ENCODE measurements around the gene PLEKHA6. TPM values are rescaled to one million over a fixed set of nuclear protein-coding genes. Genes with fewer than 3 reads are reported as not detected.

The PLEKHA6 gene
- total and polyA plus RNA-seq, 12 donors: 3.3 to 34.9 (median 18.1) TPM

GRCh38 chr1:204192046-204192445 is 167.7 kb downstream of the PLEKHA6 start:
- Histone ChIP-seq H3K27me3 (peaks cover 0 to 79% (median 40%) of the 10 kb centered on the region in 7 donors), H3K9me3 (no peaks in the 10 kb centered on the region), H3K27ac (no peak overlapping the region), H3K36me3 (no peaks in the 10 kb centered on the region), H3K4me3 (no peak overlapping the region), H3K4me1 (peaks cover 0 to 12% (median 0%) of the 10 kb centered on the region in 9 donors)
- no peak for ATAC-seq
- intact Hi-C loops (cut with DNase I): no loop called here
- no peak for TF ChIP-seq CTCF (IDR thresholded peaks at IDR 0.05)
- DNase-seq: no peak
- WGBS, 2 donors: 91 to 97% methylated on average over 2 of the region's 2 CpGs

- DNase-seq (no peak), ATAC-seq (no peak)
- no peaks in the 10 kb centered on the region for H3K9me3 ChIP-seq
- intact Hi-C loops (cut with DNase I): no loop called here
- TF ChIP-seq CTCF (IDR thresholded peaks at IDR 0.05): no peak
- peaks cover 0 to 12% (median 0%) of the 10 kb centered on the region in 9 donors for H3K4me1 ChIP-seq
- H3K36me3 ChIP-seq: no peaks in the 10 kb centered on the region
- WGBS, 2 donors: 77 to 85% methylated on average over 7 of the region's 7 CpGs
- H3K4me3 ChIP-seq: no peak overlapping the region
- H3K27ac ChIP-seq: no peak overlapping the region
- H3K27me3 ChIP-seq: peaks cover 0 to 79% (median 46%) of the 10 kb centered on the region in 7 donors
Measured at GRCh38 chr1:204191456-204191855, 168.3 kb downstream of the PLEKHA6 start.

GRCh38 chr1:204190212-204191211 is 169.2 kb downstream of the PLEKHA6 start:
- Histone ChIP-seq H3K27me3 (peaks cover 0 to 84% (median 56%) of the 10 kb centered on the region in 7 donors), H3K4me1 (peaks cover 0 to 12% (median 0%) of the 10 kb centered on the region in 9 donors), H3K27ac (no peak overlapping the region), H3K36me3 (no peaks in the 10 kb centered on the region), H3K9me3 (no peaks in the 10 kb centered on the region), H3K4me3 (peak overlapping the region in 7 of 10 donors; percentile 4 to 34 (median 23))
- ATAC-seq: peak in 6 of 8 donors; percentile 6 to 65 (median 36)
- WGBS, 2 donors: 19 to 21% methylated on average over 43 to 44 of the region's 44 CpGs
- no peak for TF ChIP-seq CTCF (IDR thresholded peaks at IDR 0.05)
- no peak for DNase-seq
- intact Hi-C loops (cut with DNase I): no loop called here

GRCh38 chr1:204188959-204189639 is 170.6 kb downstream of the PLEKHA6 start:
- intact Hi-C loops (cut with DNase I): loop anchor here in 1 of 10 donors (10.0 kb wide), 1 partner anchor 56 kb away; no protein-coding TSS in a partner anchor
- no peak overlapping the region for H3K27ac ChIP-seq
- no peak for DNase-seq
- no peaks in the 10 kb centered on the region for H3K9me3 ChIP-seq
- peaks cover 0 to 12% (median 0%) of the 10 kb centered on the region in 9 donors for H3K4me1 ChIP-seq
- no peak for TF ChIP-seq CTCF (IDR thresholded peaks at IDR 0.05)
- no peaks in the 10 kb centered on the region for H3K36me3 ChIP-seq
- peaks cover 0 to 85% (median 57%) of the 10 kb centered on the region in 7 donors for H3K27me3 ChIP-seq
- no peak overlapping the region for H3K4me3 ChIP-seq
- WGBS, 2 donors: 61 to 76% methylated on average over 11 of the region's 11 CpGs
- no peak for ATAC-seq

Measured in heart right ventricle (tissue), 16 donors.